Urothelium cell line (cell line): ENCODE measurements around the gene ORC2.

ENCODE experiments used
- DNase-seq: peaks from one replicate; pipeline ENCODE4 v3.0.0; 2011; ENCODE audit warnings: low spot score, mixed read lengths
- FAIRE-seq: peaks from 2 replicates; lab custom pipeline; 2011; peaks lifted over from hg19 to GRCh38; lab: Jason Lieb, UNC

The ORC2 gene

DNA sequence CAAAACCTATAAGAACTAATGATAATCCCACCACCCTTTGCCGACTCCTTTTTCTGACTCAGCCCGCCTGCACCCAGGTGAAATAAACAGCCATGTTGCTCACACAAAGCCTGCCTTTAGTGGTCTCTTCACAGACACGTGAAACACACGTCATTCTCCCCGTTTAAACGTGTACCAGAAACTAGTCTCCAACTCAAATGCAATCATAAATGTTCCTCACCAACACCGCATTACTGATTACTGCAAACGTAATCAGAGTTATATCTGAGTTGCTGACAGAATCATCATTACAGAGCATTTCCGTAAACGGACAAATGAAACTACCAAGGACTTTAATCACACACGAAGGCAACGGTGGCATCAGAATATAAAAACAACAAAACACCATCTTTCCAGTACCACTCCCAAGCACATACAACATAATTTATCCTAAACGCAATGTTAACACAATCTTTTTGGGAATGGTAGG lies 100.9 kb downstream of the ORC2 start:
- DNase-seq (no peak), FAIRE-seq (no peak)

DNA sequence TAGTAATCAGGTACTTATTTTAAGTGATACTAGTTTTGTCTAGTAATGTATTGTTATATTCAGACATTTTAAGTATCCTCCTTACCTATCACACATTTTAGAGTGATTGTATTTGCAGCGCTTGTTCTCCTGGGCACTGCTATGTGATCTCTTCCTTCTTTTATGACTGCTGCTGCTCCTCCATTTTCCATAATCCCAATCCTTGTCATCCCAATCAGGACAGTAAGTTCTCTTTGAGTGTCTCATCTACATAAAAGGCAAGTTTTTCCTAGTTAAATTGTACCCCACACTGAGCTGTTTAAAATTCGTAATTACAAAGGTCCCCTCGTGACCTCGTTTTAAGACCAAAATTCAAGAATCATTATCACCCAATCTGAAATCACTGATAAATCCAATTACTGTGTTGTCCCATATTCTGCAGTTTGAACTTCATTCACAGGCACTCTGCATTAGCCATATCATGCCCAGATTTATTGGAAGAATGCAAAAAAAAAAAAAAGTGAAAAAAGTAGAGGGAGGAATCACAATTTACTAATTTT lies 101.8 kb downstream of the ORC2 start:
- FAIRE-seq (no peak), DNase-seq (no peak)

GRCh38 chr2:200860092-200860795 lies 103.2 kb downstream of the ORC2 start:
- FAIRE-seq (no peak), DNase-seq (no peak)
